GM19023 (cell line): Measurements from ENCODE around the gene PNKD.
A peak's percentile ranks its signal among the peaks of the same experiment; 100 is the strongest.

Experiments used
- ATAC-seq: cut with Tn5 transposase; IDR thresholded peaks from one replicate; pipeline ENCODE4 v1.9.1; 2021; ENCODE audit warnings: mild to moderate bottlenecking, moderate library complexity; ENCODE audit not compliant: unreplicated experiment

PNKD gene

DNA sequence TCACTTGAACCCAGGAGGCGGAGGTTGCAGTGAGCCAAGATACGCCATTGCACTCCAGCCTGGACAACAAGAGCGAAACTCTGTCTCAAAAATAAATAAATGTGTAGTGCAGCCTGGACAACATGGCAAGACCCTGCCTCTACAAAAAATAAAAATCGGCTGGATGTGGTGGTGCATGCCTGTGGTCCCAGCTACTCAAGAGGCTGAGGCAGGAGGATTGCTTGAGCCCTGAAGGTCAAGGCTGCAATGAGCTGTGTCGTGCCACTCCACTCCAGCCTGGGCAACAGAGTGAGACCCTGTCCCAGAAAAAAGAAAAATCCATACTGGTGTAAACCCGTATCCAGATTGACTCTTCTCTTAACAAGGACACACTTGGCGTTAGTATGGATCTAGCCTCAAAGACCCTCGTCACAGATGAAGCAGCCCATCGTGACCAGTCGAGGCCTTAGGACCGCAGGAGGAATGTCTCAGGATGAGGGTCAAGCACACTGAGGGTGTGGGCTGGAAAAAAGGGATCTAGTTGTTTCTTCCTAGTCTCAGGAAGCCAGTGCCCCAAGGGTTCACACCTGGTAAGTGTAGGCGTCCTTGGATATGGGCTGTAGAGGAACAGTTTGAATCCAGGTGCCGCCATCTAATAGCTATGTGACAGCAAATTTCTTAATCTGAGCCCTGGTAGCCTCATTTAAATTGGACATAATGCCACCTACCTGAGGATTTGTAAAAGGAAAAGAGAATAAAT, 13.5 kb upstream of the PNKD start:
- ATAC-seq = peak; percentile 8

DNA sequence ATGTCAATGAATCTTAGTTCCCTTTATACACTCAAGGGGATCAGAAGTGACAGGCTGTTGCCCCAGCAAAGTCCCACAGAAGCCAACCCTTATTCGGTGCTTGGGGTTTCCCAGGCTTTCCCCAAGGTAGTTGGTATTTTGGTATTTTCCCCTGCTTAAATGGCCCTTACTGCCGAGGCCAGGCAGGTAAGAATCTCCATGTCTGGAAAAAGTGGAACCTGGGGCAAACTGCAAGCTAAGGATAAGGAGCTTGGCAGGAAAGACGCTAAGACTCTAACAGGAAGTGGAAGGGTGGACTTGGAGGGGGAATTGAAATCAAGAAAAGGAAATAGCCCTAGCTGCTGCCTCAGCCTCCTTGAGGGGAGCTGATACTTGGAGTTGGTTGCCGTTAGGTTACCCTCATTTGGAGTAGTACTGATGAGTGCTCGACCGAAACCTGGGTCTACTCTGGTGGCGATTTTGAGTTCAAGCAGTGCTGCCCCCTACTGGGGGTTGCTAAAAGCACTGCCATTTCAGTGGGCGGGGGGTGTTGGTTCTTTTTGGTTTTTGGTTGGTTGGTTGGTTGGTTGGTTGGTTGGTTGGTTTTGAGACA, 12.8 kb upstream of the PNKD start:
- ATAC-seq = peak; percentile 64

DNA sequence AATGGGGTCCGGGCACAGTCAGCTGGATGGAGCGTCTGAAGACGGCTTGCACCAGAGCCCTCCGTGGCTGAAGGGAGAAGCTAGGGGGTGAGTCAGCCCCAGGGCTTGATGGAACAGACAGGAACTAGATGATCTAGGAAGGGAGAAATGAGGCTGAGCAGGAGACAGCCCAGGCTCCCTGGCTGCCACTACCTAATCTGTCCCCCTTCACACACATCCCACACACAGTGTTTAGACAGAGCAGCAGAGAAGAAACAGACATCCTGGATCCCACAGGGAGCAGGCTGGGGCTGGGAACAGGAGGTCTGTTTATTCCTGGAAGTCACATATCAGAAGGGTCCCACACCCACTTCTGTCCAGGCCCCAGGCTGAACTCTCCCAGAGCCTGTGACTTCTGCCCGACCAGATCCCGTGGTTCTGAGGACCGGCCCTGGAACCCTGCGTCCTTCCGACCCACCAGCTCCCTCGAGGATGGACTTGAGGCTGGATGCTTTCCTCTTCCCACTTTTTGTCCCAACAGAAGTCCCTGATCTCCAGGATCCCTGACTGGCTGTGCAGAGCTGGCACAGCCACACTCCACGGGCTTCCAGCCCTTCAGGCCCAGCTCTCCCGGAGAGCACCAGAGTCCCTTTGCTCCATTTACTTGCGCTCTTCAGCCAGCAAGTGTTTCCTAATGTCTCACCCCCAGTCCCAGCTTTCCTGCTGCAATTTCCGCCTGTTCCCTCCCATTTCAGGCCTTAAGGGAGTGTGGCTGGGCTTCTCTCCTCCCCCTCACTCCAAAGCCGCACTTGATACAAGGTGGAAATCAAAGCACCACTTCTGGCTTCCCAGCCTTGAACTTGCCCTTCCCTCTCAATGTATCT, 11.0 kb upstream of the PNKD start:
- no peak for ATAC-seq

DNA sequence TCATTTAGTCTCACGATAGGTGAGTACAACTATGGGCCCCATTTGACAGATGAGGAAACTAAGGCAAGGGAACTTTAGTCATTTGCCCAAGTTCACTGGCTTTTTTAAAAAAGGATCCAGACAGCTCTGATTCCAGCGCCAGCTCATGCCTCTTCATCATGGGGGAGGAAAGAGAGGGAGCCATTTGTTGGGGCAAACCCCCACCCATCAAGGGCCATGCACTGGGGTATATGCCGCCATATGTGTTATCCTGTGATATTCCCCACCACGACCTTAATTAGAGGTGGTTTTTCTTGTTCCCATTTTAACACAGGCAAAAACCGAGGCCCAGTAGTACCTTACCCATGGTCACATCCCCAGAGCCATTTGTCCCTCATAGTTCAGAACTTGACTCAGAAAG, 10.2 kb upstream of the PNKD start:
- ATAC-seq = no peak

DNA sequence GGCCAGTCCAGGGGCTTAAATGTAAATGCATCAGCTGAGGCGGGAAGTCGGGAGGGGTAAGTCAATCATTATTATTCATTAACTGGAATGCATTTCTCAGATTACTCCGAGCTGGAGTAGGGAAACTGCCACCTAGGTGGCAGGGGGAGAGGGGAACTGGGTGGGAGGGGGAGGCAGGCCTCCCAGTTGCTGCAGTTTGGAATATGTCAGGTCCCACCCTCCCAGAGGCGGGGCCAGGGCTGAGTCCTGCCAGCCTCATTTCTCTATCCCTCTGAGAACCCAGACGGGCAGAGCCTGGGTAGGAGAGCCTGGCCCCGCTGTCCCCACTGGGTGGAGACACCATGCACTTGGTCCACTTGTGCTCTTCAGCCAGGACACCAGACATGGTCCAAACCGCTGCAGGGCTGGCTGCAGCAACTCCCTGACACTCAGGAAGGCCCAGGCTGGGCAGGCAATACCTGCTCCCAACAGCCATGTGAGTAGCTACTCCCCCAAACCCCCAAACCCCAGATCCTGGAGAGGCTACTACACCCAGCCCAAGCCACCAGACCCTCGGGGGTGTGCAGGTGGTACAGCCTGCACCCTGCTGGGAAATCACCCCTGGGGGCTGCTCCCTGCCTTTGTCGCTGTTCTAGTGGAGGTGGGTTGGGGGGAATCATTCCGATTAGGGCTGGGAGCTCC, 9.4 kb upstream of the PNKD start, which contains the start of gene GPBAR1:
GPBAR1 (plus strand) TSS at position 274 of the 681 bp plus-strand sequence. CDS start 1,710 bp downstream, outside the sequence.
- ATAC-seq = no peak

DNA sequence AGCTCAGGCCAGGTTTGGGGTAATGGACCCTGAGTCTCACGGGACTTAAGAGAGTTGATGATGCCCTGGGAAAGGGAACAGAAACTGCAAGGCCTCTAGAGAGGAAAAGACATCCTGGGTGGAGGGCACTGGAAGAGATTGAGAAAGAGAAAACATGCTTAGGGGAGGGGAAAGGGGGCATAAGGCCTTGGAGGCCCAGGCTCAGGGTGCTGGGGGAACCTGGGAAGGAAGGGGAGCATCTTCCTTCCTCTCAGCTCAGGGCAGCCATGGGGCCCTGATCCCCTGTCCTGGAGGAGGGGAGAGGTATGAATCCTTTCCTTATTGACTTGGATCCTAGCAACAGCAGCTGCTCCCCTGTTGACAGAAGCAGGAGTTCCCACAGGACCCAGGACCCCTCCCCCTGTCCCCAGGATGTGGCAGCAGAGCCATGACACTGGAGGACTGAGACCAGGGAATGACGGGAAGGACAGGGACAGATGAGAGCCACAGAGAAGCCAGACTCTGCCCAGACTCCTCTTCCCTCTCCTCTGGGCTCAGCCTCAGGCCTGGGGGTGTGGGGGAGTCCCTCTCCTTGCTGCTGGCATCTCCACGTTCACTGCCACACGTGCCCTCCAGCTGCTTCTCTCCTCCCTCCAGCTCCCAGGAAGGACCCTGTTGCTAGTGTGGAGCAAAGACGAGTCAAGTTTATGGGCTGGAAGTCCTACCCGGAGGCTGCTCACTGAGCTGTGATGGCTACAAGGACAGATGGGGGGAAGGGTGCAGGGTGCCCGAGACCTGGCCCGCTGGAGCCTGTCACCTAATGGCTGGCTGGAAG, 8.7 kb upstream of the PNKD start:
- ATAC-seq = no peak

DNA sequence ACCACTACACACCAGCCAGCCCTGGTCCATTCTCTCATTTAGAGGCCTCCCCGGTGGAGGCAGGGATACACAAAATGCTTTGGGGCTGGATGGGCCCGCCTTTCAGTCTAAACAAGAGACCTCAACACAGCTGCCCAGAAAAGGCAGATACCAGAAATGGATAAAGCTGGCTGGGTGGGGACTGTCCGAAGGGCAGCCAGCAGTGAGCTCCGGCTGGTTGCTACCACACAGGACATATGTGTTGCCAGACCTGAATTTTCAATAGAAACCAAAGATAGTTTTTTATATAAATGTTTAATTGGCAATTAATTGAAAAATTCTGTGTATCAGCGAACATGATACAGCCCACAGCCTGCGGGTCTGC, 8.1 kb upstream of the PNKD start:
- ATAC-seq = no peak

DNA sequence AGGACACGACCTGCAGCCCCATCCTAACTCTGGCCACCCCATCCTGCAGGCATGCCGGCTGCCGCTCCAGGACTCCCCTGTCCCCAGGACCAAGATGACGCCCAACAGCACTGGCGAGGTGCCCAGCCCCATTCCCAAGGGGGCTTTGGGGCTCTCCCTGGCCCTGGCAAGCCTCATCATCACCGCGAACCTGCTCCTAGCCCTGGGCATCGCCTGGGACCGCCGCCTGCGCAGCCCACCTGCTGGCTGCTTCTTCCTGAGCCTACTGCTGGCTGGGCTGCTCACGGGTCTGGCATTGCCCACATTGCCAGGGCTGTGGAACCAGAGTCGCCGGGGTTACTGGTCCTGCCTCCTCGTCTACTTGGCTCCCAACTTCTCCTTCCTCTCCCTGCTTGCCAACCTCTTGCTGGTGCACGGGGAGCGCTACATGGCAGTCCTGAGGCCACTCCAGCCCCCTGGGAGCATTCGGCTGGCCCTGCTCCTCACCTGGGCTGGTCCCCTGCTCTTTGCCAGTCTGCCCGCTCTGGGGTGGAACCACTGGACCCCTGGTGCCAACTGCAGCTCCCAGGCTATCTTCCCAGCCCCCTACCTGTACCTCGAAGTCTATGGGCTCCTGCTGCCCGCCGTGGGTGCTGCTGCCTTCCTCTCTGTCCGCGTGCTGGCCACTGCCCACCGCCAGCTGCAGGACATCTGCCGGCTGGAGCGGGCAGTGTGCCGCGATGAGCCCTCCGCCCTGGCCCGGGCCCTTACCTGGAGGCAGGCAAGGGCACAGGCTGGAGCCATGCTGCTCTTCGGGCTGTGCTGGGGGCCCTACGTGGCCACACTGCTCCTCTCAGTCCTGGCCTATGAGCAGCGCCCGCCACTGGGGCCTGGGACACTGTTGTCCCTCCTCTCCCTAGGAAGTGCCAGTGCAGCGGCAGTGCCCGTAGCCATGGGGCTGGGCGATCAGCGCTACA, 7.4 kb upstream of the PNKD start:
- ATAC-seq = no peak

DNA sequence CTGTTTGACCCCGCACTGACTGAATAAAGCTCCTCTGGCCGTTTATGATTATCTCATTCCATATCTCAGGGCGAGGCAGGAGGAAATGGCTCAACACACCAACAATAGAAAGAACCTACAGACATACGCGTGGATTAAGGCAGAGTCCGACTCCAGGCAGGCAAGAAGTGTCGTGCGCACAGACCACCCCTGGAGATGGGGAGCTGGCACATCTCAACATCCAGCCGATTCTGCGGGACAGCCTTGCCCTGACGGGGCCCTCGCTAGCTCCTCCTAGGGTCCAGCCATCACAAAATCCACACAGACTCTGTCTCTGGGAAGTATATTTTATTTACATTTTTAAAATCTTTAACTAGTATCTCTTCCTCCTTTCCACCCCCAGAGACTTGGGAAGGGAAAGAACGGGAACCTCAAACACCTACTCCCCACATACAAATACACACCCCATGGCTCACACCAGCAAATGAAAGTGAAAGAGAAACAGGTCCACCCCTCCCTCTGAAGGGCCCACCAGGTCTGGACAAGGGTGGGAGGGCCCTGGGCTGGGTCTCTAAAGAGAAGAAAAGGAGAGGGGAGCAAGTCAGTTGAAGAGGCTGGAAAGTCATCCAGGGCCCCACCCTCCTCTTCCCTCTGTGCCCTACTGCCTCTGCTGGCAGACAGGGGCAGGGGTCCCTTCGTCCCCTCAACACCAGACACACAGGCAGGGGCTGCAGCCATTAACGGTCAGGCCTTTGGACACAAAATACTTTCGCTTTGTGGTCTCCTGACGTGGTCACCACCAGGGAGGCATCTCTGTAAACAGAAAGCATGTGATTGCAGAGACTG, 6.3 kb upstream of the PNKD start:
- no peak for ATAC-seq

DNA sequence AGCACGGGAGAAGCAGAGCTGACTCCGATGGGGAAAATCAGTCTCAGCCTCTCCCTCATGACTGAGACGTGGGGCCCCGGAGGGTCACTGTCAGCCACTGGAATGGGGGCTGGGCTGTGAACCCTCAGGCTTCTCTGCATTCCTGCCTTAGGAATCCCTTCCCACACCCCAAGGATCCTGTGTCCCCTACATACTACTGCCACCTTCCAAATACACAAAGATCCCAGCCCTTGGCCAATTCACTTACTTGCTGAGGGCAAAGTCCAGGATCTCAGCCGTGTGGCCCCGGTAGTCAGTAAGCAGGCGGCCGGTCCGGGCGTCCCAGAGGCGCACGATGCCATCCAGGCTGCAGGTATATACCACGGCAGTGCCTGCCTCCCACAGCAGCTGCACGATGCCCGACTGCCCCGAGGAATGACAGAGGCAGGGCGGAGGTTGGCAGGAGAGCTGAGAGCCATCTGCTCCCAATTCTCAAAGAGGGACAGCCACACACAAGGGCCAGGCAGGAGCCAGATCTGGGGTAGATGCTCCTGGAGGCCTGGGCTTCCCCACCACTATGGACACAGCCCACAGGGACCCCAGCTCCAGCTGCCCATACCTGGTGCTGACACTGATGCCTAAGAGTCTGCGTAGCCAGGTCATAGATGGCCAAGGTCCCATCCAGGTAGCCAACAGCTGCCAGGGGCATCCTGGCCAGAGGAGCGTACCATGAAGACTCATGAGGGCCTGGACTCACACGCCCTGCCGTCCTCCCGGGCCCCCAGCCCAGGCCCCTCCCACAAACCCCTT, 5.4 kb upstream of the PNKD start:
- no peak for ATAC-seq

DNA sequence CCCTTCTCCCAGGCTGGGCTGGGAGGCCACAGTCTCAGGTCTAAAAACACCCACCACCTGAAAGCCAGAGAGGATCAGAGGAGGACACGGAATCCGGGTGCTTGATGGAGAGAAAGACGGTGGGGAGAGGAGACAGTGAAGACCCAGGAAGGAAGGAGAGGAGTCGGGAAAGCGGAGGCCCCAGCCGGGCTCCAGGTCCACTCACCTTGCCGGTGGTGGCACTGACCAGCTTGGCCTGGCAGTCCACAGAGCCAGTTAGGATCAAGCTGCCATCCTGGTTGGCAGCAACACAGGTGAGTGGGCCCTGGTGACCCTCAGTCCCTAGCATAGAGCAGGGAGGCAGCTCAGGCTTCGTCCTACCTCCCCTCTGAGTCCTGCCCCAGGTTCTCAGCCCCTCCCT, 4.7 kb upstream of the PNKD start:
- ATAC-seq = no peak

DNA sequence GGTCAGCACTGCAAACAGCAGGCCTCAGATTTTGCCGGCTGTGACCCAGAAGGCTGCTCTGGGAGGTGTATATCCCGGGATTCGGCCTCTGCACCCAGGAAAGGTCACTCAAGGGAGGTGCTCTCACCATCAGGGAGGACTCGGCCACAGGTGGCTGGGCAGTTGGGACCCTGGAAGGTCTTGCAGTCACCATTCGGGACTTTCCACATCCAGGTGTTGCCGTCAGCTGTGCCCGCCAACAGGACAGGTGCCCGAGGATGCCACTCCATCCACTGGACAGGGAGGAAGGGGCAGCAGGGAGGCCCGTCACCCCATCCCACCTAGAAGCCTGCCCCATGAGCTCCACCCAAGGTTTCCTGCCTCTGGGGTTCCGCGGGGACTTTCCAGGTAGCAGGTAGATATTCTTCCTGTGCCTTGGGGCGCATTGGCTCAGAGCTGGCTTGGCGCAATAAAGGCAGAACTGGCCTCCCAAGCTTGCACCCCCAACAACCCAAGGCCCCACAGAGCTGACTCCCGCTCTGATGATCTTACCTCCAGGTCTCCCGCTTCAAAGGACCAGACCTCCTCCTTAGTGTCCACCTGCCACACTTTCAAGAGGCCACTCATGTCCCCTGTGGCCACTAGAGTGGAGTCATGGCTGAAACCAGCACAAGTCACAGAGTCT, 3.9 kb upstream of the PNKD start:
- no peak for ATAC-seq

DNA sequence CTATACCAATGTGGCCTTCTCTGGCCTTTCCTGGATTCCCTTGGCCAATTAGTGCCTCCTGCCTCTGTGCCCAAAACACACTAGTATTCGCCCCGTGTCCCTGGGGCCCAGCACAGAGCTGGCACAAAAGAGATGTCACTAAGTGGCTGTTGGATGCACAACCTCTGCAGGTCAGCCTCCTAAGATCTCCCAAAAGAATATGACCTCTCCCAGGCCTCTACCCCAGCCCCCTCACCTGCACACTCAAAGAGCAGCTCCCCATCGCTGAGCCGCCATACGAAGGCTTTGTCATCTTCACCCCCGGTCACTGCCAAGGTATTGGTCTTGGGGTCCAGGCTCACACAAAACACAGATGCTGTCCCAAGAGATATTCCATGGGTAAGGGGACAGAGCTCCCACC, 3.1 kb upstream of the PNKD start:
- ATAC-seq = no peak

DNA sequence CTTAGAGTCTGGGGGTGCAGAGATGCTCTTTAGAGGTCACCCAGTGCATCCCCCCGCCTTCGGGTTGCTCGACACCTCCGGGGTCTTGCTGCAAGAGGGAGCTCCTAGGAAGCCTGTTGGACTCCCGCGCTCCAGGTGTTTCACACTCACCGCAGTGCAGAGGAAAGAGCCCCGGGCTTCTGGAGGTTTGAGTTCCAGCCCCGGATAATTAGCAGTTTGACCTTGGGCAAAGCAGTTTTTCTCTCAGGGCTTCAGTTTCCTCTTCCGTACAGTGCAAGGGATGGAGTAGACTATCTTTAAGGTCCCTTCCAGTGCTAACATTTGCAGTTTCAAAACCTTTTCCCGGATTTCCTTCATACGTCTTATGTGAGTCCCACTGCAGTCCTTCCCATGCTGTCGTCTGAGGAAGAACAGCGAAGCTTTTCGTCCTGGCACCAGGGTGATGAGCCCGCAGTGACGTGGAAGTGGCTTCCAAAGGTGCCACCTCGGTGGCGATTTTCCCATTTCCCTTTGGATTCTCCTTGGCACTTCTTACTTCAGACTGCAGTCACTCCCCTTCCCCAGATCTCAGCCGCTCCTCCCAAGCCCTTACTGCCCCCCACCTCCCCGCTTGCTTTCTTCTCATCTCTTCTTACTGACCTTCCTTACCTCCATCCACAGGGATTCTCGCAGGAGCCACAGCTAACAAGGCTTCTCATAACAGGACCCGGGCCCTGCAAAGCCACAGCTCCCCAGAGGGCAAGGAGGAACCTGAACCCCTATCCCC, 585 bp downstream of the PNKD start:
- no peak for ATAC-seq

DNA sequence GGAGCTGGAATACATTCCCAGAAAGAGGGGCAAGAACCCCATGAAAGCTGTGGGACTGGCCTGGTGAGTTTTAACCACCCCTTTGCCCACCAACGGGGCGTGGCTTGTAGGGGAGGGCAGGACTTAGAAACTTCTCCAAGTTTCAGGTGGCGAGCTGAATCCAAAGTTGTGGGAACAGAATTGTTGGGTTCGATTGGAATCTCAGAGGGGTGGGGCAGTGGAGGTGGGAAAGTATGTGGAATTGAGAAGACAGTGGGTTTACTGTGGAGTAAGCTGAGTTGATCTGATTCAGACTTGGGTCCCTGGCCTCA, 1.1 kb downstream of the PNKD start:
- ATAC-seq = no peak

DNA sequence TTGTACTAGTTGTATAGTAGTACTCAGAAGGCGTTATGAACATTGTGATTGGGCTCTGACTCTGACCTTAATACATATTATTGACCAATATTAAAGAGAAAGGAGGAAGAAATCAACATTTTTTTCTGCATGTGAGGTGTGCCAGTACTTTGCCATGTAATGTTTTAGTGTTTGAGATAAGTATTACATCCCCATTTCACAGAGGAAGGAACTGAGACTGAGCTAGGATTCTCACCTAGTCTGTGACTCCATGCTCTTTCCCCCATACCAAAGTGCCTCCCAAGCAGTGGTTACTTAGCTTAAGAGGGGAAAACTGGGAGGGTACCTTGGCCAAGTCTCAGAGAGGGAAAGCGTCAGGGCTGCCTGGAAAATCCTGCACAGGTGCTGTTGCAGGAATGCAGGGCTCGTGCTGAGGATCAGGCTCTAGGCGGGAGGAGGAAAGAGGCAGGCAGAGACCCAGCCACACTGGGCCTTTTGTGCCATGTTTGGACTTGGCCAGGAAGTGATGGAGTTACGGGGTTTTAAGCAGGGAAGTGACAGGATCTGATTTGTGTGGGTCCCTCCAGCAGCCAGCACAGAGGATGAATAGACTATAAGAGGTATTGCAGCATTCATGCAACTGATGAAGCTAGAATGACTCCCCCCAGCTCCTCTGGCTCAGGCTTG, 1.7 kb downstream of the PNKD start:
- no peak for ATAC-seq
